OCI-LY3 (cell line): ENCODE results near the gene ACSM6.

Experiments used
- EZH2phosphoT487 ChIP-seq: fragments of 200-600 bp; shearing (Covaris generic); IDR thresholded peaks from 2 replicates; pipeline ENCODE4 v1.6.1; 2018; ENCODE audit warnings: antibody characterized with exemption, mixed run types, low read depth
- TF ChIP-seq, protein P1 (sequence below): fragments of 200-600, 300-600 bp; sonication (generic); IDR thresholded peaks from 2 replicates; pipeline ENCODE4 v1.5.1; 2014; ENCODE audit warnings: antibody characterized with exemption, low read length, low read depth

DNA sequence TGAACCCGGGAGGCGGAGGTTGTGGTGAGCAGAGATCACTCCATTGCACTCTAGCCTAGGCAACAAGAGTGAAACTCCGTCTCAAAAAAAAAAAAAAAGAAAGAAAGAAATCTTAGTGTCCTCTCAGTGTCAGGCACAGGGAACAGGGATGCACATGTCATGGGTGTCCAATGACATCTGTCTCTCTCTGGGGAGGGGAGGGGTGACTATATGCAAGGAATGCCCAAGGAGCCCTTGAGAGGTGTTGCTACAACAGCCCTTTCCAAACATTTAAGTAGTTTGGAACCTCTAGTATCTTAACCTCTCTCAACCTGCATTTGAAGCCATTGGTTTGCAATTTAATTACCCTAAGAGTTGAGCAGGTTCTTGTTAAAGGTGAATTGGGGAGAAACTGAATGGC lies 67.9 kb downstream of the ACSM6 start:
- TF ChIP-seq, protein P1, sequence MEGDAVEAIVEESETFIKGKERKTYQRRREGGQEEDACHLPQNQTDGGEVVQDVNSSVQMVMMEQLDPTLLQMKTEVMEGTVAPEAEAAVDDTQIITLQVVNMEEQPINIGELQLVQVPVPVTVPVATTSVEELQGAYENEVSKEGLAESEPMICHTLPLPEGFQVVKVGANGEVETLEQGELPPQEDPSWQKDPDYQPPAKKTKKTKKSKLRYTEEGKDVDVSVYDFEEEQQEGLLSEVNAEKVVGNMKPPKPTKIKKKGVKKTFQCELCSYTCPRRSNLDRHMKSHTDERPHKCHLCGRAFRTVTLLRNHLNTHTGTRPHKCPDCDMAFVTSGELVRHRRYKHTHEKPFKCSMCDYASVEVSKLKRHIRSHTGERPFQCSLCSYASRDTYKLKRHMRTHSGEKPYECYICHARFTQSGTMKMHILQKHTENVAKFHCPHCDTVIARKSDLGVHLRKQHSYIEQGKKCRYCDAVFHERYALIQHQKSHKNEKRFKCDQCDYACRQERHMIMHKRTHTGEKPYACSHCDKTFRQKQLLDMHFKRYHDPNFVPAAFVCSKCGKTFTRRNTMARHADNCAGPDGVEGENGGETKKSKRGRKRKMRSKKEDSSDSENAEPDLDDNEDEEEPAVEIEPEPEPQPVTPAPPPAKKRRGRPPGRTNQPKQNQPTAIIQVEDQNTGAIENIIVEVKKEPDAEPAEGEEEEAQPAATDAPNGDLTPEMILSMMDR, result no peak
- TF ChIP-seq EZH2phosphoT487, result no peak
